ENCODE measurements around the gene CIROP. TPM values are rescaled to one million over a fixed set of nuclear protein-coding genes. Genes with fewer than 3 reads are reported as not detected.

Gene CIROP
- total and polyA plus RNA-seq, 9 of the 15 experiments (the other 6 are each of a cell fraction or from before 2014, with no cell fraction given), result not detected

GRCh38 chr14:23106747-23107045 is 1.9 kb upstream of the CIROP start:
- no peaks in the 10 kb centered on the region for H3K9me3 ChIP-seq (replicated peaks; ENCODE audit: control insufficient read depth, insufficient read depth, low read depth, low read length)
- H2AFZ ChIP-seq (ENCODE audit: low read depth, low read length), result no peak overlapping the region
- H3K4me2 ChIP-seq (ENCODE audit: insufficient read depth, low read length), result no peak overlapping the region
- no peak overlapping the region for H3K27ac ChIP-seq (ENCODE audit: extremely low read depth, low read depth, low read length)
- in situ Hi-C loops (cut with MboI), result loop anchor here (5.0 kb wide), 1 partner anchor 39 kb away; no protein-coding TSS in a partner anchor
- no peak for DNase-seq (ENCODE audit: extremely low read depth in 1 of 4, low spot score in 3 of 4)
- intact Hi-C loops (cut with micrococcal nuclease), result loop anchor here (5.0 kb wide), 2 partner anchors 119 to 134 kb away; no protein-coding TSS in a partner anchor
- no TSS peak for BruUV-seq (replicated peaks)
- FAIRE-seq, result no peak
- no peak for TF ChIP-seq U2AF1 (optimal IDR thresholded peaks at IDR 0.05; ENCODE audit: low read depth, low read length)
- no peak for TF ChIP-seq FOXP1 (CRISPR knock-in tag; IDR thresholded peaks at IDR 0.05)
- H4K20me1 ChIP-seq (replicated peaks; ENCODE audit: control insufficient read depth, insufficient read depth, low read length), result no peaks in the 10 kb centered on the region
- H3K79me2 ChIP-seq (ENCODE audit: control insufficient read depth, insufficient read depth, low read length), result no peaks in the 10 kb centered on the region
- no peaks in the 10 kb centered on the region for H3K9me1 ChIP-seq (ENCODE audit: control insufficient read depth, insufficient read depth, low read length)
- ChIA-PET POLR2A (interaction anchor here (0.8 to 1.7 kb wide), 3 partner anchors 9 to 13 kb away, joined by 3 read pairs; partner anchors contain the start of genes ACIN1 and C14orf119), CTCF (ENCODE audit: low intra/inter-chr PET ratio) (no interaction called here)
- no peaks in the 10 kb centered on the region for H3K36me3 ChIP-seq (ENCODE audit: control insufficient read depth, insufficient read depth, low read length)
- no peak for ATAC-seq
- peaks cover 0 to 4% of the 10 kb centered on the region in 2 experiments; a peak in 1 of 5 replicates for H3K27me3 ChIP-seq (ENCODE audit: control insufficient read depth in 2 of 2, insufficient read depth in 2 of 2, low read length in 2 of 2)
- peaks cover 4 to 13% of the 10 kb centered on the region in 2 experiments; a peak in 4 of 5 replicates for H3K4me1 ChIP-seq (replicated peaks in 1 of 2; ENCODE audit: control insufficient read depth in 2 of 2, insufficient read depth in 2 of 2, low read length in 2 of 2)
- H3K9ac ChIP-seq (ENCODE audit: insufficient read depth in 1 of 2, low read depth in 2 of 2, low read length in 2 of 2), result no peak overlapping the region
- H3K4me3 ChIP-seq, result no peak overlapping the region

DNA sequence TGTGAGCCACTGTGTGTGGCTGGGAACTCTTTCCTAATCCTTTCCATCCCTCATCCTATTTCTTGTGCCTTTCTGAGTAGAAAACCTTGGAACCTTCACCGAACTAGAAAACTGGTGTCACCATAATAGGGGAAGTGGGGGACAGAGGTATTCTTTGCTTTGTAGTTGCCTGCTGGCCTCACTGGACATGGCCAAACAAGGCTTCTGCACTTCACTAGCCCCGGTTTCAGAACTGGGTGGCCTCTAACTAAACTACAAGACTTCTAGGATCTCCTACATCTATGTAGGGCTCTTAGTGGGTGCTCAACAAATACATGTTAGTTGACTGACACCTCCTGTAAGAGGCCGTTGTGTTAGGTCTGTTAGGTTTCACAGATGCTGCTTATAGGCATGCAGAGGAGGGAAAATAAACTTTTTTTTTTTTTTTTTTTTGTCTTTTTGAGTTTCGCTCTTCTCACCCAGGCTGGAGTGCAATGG is 597 bp upstream of the CIROP start:
- Histone ChIP-seq H2AFZ (ENCODE audit: low read depth, low read length) (no peak overlapping the region), H3K27ac (ENCODE audit: extremely low read depth, low read depth, low read length) (no peak overlapping the region), H3K9me3 (replicated peaks; ENCODE audit: control insufficient read depth, insufficient read depth, low read depth, low read length) (no peaks in the 10 kb centered on the region), H3K36me3 (ENCODE audit: control insufficient read depth, insufficient read depth, low read length) (no peaks in the 10 kb centered on the region), H3K9me1 (ENCODE audit: control insufficient read depth, insufficient read depth, low read length) (no peaks in the 10 kb centered on the region), H3K79me2 (ENCODE audit: control insufficient read depth, insufficient read depth, low read length) (no peaks in the 10 kb centered on the region), H3K4me1 (replicated peaks in 1 of 2; ENCODE audit: control insufficient read depth in 2 of 2, insufficient read depth in 2 of 2, low read length in 2 of 2) (peaks cover 4 to 8% of the 10 kb centered on the region in 2 experiments; a peak in 4 of 5 replicates), H3K4me2 (ENCODE audit: insufficient read depth, low read length) (no peak overlapping the region), H4K20me1 (replicated peaks; ENCODE audit: control insufficient read depth, insufficient read depth, low read length) (no peaks in the 10 kb centered on the region), H3K9ac (ENCODE audit: insufficient read depth in 1 of 2, low read depth in 2 of 2, low read length in 2 of 2) (no peak overlapping the region), H3K27me3 (ENCODE audit: control insufficient read depth in 2 of 2, insufficient read depth in 2 of 2, low read length in 2 of 2) (0 out of 5 replicates have a peak, but pooled peaks cover 0 to 4% of the 10 kb centered on the region in 2 experiments), H3K4me3 (no peak overlapping the region)
- intact Hi-C loops (cut with micrococcal nuclease), result loop anchor here (5.0 kb wide), 2 partner anchors 118 to 133 kb away; no protein-coding TSS in a partner anchor
- ChIA-PET POLR2A (interaction anchor here (1.5 kb wide), 1 partner anchor 10 kb away, joined by 15 read pairs; the partner anchor contains the start of genes ACIN1 and C14orf119), CTCF (ENCODE audit: low intra/inter-chr PET ratio) (interaction anchor here (1.7 kb wide), 1 partner anchor 36 kb away, joined by 4 read pairs; no protein-coding TSS in a partner anchor)
- in situ Hi-C loops (cut with MboI), result loop anchor here (5.0 kb wide), 1 partner anchor 38 kb away; no protein-coding TSS in a partner anchor
- no peak for FAIRE-seq
- no TSS peak for BruUV-seq (replicated peaks)
- ATAC-seq, result no peak
- DNase-seq (ENCODE audit: extremely low read depth in 1 of 4, low spot score in 3 of 4), result no peak
- 39% methylated on average over 3 of the region's 4 CpGs for WGBS (ENCODE audit: insufficient coverage, low coverage, missing lambda C conversion rate)
- 0 out of 2 replicates have a peak, but pooled peaks have one; percentile 31 for TF ChIP-seq SPI1 (IDR thresholded peaks at IDR 0.05; ENCODE audit: borderline replicate concordance, low read depth, low read length)
- TF ChIP-seq, protein P1, sequence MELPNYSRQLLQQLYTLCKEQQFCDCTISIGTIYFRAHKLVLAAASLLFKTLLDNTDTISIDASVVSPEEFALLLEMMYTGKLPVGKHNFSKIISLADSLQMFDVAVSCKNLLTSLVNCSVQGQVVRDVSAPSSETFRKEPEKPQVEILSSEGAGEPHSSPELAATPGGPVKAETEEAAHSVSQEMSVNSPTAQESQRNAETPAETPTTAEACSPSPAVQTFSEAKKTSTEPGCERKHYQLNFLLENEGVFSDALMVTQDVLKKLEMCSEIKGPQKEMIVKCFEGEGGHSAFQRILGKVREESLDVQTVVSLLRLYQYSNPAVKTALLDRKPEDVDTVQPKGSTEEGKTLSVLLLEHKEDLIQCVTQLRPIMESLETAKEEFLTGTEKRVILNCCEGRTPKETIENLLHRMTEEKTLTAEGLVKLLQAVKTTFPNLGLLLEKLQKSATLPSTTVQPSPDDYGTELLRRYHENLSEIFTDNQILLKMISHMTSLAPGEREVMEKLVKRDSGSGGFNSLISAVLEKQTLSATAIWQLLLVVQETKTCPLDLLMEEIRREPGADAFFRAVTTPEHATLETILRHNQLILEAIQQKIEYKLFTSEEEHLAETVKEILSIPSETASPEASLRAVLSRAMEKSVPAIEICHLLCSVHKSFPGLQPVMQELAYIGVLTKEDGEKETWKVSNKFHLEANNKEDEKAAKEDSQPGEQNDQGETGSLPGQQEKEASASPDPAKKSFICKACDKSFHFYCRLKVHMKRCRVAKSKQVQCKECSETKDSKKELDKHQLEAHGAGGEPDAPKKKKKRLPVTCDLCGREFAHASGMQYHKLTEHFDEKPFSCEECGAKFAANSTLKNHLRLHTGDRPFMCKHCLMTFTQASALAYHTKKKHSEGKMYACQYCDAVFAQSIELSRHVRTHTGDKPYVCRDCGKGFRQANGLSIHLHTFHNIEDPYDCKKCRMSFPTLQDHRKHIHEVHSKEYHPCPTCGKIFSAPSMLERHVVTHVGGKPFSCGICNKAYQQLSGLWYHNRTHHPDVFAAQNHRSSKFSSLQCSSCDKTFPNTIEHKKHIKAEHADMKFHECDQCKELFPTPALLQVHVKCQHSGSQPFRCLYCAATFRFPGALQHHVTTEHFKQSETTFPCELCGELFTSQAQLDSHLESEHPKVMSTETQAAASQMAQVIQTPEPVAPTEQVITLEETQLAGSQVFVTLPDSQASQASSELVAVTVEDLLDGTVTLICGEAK (IDR thresholded peaks at IDR 0.05), result no peak
- TF ChIP-seq, protein P1 (CRISPR knock-in tag; IDR thresholded peaks at IDR 0.05), result no peak
- TF ChIP-seq HNRNPL (IDR thresholded peaks at IDR 0.05; ENCODE audit: low read depth, low read length), result no peak
- TF ChIP-seq EP300 (IDR thresholded peaks at IDR 0.05; ENCODE audit: low read length), result no peak

Measured in K562 (cell line).